GM18517 (cell line): ENCODE measurements around the gene LGALS4.
"Not testable (repeated sequence)": the region's sequence is repeated elsewhere in the genome, so short reads cannot be mapped to it uniquely, and the experiment has no call there.

Source experiments
- ATAC-seq: cut with Tn5 transposase; IDR thresholded peaks from one replicate; pipeline ENCODE4 v1.9.1; 2021; ENCODE audit warnings: mild to moderate bottlenecking, moderate library complexity; ENCODE audit not compliant: unreplicated experiment

Gene LGALS4

DNA sequence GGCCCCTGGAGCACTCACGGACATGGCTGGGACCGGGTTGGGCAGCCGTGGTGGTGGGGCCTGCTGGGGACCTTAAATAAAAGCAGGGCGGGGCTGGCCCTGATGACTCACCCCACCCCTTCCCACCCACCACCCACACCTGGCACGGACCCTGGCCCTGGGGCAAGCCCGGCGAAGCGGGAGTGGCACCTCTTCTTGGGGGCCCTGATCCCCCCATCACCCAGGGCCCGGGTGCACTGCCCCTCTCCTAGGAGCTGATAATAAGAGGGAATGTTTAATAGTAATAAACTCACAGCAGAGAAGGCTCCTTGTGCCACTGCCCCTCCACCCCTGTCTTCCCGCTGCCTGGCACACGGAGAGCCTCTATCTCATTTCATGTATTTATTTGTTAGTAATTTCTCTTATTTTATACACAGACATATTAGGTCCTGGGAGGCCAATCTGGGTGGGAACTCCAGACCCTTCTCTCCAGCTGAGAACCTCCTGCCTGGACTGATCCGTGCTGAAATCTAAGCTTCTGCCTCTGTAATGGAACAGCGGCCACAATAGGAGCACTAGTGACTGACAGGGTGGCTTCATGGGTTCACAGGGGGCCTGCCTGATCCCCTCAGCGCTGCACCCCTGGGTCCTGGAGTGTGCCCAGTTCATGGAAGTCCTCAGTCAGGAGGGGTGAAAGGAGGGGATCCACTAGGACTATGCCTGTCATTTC is 39.1 kb downstream of the LGALS4 start, which contains the start of gene LGALS7:
Gene LGALS7 (minus strand): TSS at position 49 of the 709 bp plus-strand sequence. CDS start 25 bp downstream, at position 24.
- no peak for ATAC-seq

DNA sequence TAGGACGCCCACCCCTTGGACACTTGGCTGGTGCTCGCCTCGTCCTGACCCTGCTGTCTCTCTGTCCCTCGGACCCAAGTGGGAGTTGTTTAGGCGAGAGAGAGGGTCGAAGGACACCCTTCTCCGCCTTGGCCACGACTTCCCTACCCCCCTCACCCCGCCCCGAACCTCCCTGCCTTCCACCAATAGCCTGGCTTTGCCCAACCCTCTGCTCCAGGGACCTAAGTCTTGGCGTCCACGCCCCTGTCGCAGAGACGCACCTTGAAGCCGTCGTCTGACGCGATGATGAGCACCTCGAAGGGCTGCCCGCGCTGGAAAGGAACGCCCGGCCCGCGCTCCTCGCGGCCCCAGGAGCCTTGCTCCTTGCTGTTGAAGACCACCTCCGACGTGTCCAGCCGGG is 41.2 kb downstream of the LGALS4 start:
- ATAC-seq = not testable (repeated sequence)

DNA sequence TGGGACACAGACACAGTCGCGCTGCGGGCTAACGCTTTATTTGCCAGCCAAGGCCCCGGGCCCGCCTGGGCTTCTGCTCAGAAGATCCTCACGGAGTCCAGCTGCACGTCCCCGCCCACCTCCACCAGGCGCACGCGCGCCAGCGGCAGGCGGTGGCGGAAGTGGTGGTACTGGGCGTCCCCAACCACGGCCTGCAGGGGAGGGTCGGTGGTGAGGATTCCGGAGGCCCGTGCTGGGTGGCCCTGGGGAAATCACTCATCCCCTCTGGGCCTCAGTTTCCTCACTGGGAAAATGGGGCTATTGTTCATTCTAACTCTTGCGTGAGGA is 41.8 kb downstream of the LGALS4 start:
- not testable (repeated sequence) for ATAC-seq

DNA sequence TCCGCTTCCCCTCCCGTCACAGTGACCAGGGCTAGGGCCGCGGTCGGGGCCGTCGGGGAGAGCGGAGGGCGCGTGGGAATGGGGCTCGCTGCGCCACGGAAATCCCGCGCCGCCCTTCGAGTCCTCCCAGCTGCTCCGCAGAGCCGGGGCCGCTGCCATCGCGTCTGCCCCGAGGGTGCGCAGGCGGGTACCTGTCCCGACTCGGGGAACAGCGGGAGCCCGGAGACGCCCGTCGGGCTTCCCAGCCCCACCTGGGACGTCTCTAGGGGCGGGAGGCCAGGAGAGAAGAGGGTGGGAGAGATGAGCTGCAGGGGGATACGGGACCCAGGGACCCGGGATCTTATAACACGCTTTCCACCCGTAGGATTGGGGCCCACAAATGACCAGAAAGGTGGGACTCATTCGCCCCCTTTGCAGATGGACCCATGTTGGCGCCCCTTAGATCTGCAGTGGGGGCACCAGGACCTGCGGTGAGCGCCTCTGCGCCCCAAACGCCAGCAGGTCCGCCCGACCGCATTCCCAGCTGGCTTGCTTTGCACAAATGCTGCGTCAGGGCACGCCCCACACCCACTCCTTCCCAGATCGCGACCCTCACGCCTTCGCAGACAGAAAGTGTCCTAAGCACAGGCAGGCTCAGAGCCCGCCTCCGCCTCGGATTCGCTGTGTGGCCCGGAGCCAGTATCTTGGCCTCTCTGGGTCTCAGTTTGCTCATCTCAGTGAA is 42.4 kb downstream of the LGALS4 start:
- ATAC-seq = not testable (repeated sequence)

DNA sequence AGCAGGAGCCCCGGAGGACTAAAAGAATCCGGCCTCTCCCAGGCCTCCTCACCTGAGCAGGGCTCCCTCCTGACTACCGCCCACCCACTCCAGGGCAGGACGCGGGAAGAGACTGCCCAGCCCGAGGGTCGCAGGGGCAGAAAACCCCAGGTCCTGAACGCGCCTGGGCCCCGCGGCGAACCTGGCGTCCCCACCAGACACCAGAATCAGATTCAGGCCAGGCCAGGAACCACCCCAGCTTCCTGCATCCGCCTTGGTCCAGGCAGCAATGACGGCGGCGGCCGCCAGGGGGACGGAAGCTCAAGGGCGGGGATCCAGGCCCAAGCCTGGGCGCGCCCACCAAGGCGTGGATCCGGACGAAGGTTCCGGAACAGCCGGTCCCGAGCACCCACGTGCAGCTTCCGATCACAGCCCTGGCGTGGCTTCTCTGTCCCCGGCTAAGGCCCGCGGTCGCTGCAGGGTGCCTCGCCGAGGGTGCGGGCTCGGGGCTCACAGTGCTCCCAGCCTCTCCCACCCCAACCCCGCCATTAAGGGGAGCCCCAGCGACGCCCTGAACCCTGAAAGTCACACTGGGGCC is 43.0 kb downstream of the LGALS4 start:
- no peak for ATAC-seq

DNA sequence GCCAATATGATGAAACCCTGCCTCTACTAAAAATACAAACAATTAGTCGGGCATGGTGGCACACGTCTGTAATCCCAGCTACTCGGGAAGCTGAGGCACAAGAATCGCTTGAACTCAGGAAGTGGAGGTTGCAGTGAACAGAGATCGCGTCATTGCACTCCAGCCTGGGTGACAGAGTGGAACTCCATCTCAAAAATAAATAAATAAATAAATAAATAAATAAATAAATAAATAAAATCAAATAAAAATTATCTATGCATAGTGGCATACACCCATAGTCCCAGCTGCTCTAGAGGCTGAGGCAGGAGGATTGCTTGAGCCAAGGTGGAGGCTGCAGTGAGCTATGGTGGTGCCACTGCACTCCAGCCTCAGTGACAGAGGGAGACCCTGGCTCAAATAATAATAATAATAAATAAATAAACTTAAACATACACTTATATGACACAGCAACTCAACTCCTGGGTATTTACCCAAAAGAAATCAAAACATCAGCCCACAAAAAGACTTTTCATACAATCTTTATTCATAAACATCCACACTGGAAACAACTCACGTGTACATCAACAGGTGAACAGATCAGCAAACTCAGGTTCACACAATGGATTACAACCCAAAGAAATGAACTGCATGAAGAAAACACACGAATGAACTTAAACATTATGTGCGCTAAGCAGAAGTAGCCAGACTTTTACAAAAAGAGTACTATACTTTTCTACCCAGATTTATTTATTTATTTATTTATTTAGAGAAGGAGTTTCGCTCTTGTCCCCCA is 46.3 kb downstream of the LGALS4 start:
- no peak for ATAC-seq

DNA sequence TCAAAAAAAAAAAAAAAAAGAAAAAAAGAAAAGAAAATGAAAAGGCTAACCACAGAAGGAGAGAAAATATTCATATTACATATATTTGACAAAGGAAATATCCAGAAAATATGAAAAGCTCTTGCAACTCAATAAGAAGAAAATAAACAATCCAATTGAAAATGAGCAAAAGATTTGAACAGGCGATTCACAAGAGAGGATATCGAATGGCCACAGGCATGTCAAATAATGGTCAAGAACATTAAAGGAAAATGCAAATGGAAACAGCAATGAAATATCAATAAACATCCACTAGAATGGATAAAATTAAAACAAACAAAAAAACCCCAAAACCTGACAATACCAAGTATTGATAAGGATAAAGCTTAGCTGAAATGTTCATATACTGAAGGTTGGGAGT is 47.5 kb downstream of the LGALS4 start:
- ATAC-seq = no peak

DNA sequence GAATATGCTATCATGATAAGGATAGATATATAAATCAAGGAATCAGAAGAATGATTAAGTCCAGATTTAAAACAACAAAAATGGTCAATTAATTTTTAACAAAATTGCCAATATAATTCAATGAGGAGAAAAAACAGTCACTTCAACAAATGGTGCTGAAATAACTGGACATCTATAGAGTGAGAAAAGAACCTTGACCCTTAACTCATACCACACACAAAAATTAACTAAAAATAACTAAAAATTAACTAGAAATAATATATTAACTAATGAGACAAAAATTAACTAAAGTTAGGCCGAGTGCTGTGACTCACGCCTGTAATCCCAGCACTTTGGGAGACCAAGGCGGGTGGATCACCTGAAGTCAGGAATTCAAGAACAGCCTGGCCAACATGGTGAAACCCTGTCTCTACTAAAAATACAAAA is 48.9 kb downstream of the LGALS4 start:
- no peak for ATAC-seq

DNA sequence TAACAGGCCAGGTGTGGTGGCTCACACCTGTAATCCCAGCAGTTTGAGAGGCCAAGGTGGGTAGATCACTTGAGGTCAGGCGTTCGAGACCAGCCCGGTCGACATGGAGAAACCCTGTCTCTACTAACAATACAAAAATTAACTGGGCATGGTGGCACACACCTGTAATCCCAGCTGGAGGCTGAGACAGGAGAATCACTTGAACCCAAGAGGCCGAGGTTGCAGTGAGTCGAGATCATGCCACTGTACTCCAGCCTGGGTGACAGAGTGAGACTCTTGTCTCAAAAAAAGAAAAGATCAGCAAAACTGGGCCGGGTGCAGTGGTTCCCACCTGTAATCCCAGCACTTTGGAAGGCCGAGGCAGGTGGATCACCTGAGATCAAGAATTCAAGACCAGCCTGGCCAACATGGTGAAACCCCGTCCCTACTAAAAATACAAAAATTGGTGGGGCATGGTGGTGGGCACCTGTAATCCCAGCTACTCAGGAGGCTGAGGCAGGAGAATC is 50.8 kb downstream of the LGALS4 start:
- ATAC-seq = not testable (repeated sequence)

DNA sequence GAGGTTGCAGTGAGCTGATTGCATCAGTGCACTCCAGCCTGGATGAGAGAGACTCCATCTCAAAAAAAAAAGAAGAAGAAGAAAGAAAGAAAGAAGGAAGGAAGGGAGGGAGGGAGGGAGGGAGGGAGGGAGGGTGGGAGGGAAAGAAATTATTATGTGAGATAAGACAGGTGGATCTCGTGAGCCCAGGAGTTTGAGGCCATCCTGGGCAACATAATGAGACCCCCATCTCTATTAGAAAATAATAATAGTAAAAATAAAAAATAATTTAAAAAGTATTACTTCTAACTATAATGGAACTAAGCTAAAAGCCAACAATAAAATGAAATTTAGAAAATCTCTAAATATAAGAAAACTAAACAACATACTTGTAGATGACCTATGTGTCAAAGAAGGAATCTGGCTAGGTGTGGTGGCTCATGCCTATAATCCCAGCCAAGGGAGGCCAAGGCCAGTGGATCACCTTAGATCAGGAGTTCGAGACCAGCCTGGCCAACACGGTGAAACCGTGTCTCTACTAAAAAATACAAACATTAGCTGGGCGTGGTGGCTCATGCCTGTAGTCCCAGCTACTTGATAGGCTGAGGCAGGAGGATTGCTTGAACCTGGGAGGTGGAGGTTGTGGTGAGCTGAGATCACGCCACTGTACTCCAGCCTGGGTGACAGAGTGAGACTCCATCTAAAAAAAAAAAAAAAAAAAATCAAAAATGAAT is 51.8 kb downstream of the LGALS4 start:
- ATAC-seq = not testable (repeated sequence)

DNA sequence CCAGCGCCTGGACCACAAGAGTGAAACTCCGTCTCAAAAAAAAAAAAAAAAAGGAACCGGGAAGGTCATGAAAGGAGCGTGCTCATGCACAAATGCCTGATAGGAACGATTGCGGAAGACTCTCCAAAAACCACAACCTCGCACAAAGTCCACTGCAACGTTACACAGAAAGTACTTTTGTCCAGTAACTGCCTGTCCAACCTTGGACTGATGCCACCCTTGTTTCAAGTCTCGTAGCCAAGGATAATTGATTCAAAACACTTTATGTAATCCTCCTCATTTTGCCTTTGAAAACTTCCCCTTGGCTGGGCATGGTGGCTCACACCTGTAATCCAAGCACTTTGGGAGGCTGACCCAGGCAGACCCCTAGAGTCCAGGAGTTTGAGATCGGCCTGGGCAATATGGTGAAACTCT is 53.1 kb downstream of the LGALS4 start:
- no peak for ATAC-seq

DNA sequence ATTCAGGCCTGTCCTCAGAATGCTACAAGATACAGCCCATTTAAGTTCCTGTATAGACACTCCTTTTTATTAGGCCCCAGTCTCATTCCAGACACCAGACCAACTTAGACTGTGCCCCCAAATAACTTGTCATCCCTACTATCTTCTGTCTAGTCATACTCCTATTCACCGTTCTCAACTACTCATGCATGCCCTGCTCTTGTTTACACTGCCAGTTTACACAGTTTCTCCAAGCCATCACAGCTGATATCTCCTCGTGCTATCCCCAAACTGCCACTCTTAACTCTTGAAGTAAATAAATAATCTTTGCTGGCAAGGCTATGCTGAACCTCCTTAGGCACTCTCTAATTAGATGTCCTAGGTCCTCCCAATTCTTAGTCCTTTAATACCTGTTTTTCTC is 58.5 kb downstream of the LGALS4 start:
- ATAC-seq = not testable (repeated sequence)

DNA sequence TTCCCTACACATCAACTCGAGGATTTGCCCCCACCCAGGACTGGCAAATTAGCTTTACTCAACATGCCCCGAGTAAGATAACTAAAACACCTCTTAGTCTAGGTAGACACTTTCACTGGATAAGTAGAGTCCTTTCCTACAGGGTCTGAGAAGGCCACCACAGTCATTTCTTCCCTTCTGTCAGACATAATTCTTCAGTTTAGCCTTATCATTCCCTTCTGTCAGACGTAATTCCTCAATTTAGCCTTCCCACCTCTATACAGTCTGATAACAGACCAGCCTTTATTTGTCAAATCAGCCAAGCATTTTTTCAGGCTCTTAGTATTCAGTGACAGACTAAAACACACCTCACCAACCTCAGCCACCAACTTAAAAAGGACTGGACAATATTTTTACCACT is 59.0 kb downstream of the LGALS4 start:
- not testable (repeated sequence) for ATAC-seq
